GM12865 (cell line): ENCODE measurements around the gene SYN1.

Source experiments
- DNase-seq: peaks from one replicate; pipeline ENCODE4 v3.0.0; 2010; ENCODE audit warnings: low read depth
- H3K4me3 ChIP-seq: 2 replicates; pipeline ENCODE4 v1.5.1; 2011; ENCODE audit warnings: mild to moderate bottlenecking, low read depth, low read length, control low read depth
- CTCF ChIP-seq: IDR thresholded peaks from 2 replicates; pipeline ENCODE4 v1.5.1; 2011; ENCODE audit warnings: low read length, control low read depth, low read depth, inconsistent platforms; ENCODE audit not compliant: insufficient read depth; ENCODE audit errors: missing control alignments

The SYN1 gene

GRCh38 chrX:47587091-47587891 is 32.4 kb downstream of the SYN1 start:
- DNase-seq = no peak

GRCh38 chrX:47586043-47586787 is 33.4 kb downstream of the SYN1 start:
- H3K4me3 ChIP-seq = no peak overlapping the region
- no peak for TF ChIP-seq CTCF

More at GRCh38 chrX:47587091-47587891, 32.4 kb downstream of the SYN1 start:
- H3K4me3 ChIP-seq = no peak overlapping the region
- no peak for TF ChIP-seq CTCF

GRCh38 chrX:47585273-47585672 is 34.4 kb downstream of the SYN1 start:
- TF ChIP-seq CTCF = no peak
- no peak overlapping the region for H3K4me3 ChIP-seq
- no peak for DNase-seq

More at GRCh38 chrX:47586043-47586787, 33.4 kb downstream of the SYN1 start:
- no peak for DNase-seq

- TF ChIP-seq CTCF = no peak
- H3K4me3 ChIP-seq = no peak overlapping the region
- DNase-seq = no peak
These were observed 34.9 kb downstream of the SYN1 start for GRCh38 chrX:47584714-47585113.

- no peak for TF ChIP-seq CTCF
- H3K4me3 ChIP-seq = peak overlapping the region; percentile 62
These were observed 36.3 kb downstream of the SYN1 start for GRCh38 chrX:47583240-47583861.

GRCh38 chrX:47581731-47582647 is 37.7 kb downstream of the SYN1 start, which contains the start of gene TIMP1:
TSS of gene TIMP1 (plus strand) at chrX:47582436. CDS start at chrX:47583416, 980 bp downstream.
- H3K4me3 ChIP-seq = peak within 1 kb of the TSS; percentile 62
- no peak for TF ChIP-seq CTCF
- peak; percentile 86 for DNase-seq

More at GRCh38 chrX:47583240-47583861, 36.3 kb downstream of the SYN1 start:
- no peak for DNase-seq
